Spleen (tissue), 11 donors: ENCODE results near the gene AHRR. TPM values are rescaled to one million over a fixed set of nuclear protein-coding genes. Genes with fewer than 3 reads are reported as not detected.
A peak's percentile ranks its signal among the peaks of the same experiment; 100 is the strongest.

ENCODE experiments used
- DNase-seq: peaks from one replicate; pipeline ENCODE4 v3.0.0-alpha.2; 2020
- H3K27ac ChIP-seq, 8 donors: fragments of 200-600 bp; sonication (generic) in 7 of 8; 1 replicate in 4 of 8; 2 replicates in 4 of 8; pipeline versions ENCODE4 v1.5.0 to v1.8.0; 2016 to 2021; ENCODE audit warnings: inconsistent platforms in 4 of 8, mild to moderate bottlenecking in 4 of 8, moderate library complexity in 1 of 8
- H3K27me3 ChIP-seq, 7 donors: fragments of 200-600 bp; sonication (generic) in 6 of 7; replicated peaks in 1 of 7; 1 replicate in 4 of 7; 2 replicates in 3 of 7; pipeline versions ENCODE4 v1.5.0 to v1.8.0; 2016 to 2021; ENCODE audit warnings: inconsistent platforms in 3 of 7, mild to moderate bottlenecking in 1 of 7
- H3K36me3 ChIP-seq, 6 donors: fragments of 200-600 bp; sonication (generic) in 5 of 6; 1 replicate in 4 of 6; 2 replicates in 2 of 6; pipeline versions ENCODE4 v1.5.0 to v1.8.0; 2016 to 2021; ENCODE audit warnings: inconsistent platforms in 2 of 6
- H3K4me1 ChIP-seq, 6 donors: fragments of 200-600 bp; sonication (generic) in 5 of 6; 1 replicate in 3 of 6; 2 replicates in 3 of 6; pipeline versions ENCODE4 v1.5.0 to v1.8.0; 2016 to 2021; ENCODE audit warnings: inconsistent platforms in 3 of 6
- H3K4me3 ChIP-seq, 8 donors: fragments of 200-600 bp; sonication (generic) in 7 of 8; 1 replicate in 4 of 8; 2 replicates in 4 of 8; pipeline versions ENCODE4 v1.5.0 to v1.8.0; 2016 to 2021; ENCODE audit warnings: inconsistent platforms in 4 of 8, mild to moderate bottlenecking in 4 of 8, moderate library complexity in 2 of 8
- H3K9me3 ChIP-seq, 8 donors: fragments of 200-600 bp; sonication (generic) in 7 of 8; 1 replicate in 4 of 8; 2 replicates in 4 of 8; pipeline versions ENCODE4 v1.5.0 to v1.8.0; 2016 to 2021; ENCODE audit warnings: inconsistent platforms in 4 of 8
- POLR2A ChIP-seq, 3 donors: fragments of 450-650 bp; IDR thresholded peaks; one replicate each; pipeline ENCODE4 v1.5.1; 2017; ENCODE audit warnings: antibody characterized with exemption in 3 of 3, mild to moderate bottlenecking in 1 of 3
- POLR2AphosphoS5 ChIP-seq, 3 donors: sonication (generic); formaldehyde crosslinking; IDR thresholded peaks; one replicate each; pipeline ENCODE4 v1.5.1; 2017; ENCODE audit warnings: antibody characterized with exemption in 3 of 3
- WGBS, 5 donors: extraction: QIAGEN DNeasy Blood & Tissue Kit in 3 of 5; methylation state at CpG; one replicate each; pipeline versions ENCODE4 v1.1.5 to v1.1.7; 2013 to 2018; 5-methylcytosine and 5-hydroxymethylcytosine counted together
- intact Hi-C: fragments of 100-400 bp; cut with DNase I; formaldehyde crosslinking; loops from one replicate; pipeline ENCODE4 v1.15.0; 2023; ENCODE audit warnings: low total_unique reads
- polyA plus RNA-seq, 3 donors: library from polyadenylated mRNA; stranded (reverse); fragments of 200-250 nt; gene quantifications; one replicate each; pipeline ENCODE4 v1.2.1, GENCODE V29; 2013
- total RNA-seq, 7 donors: library from RNA; depleted of rRNA in 3 of 7; stranded (reverse); fragments of >200 nt in 3 of 7; fragmentation: NEBNext Ultra II Directional in 4 of 7; extraction: Animal tissue kit (Norgen Biotek cat#: 25700) in 4 of 7; gene quantifications; one replicate each; pipeline versions ENCODE4 v1.1.0 to v1.2.1, GENCODE V29; 2016 to 2021
- TF ChIP-seq, protein P1 (sequence below), 11 experiments: fragments of 200-600 bp in 7 of 11; fragments of 450-650 bp in 4 of 11; sonication (generic) in 4 of 11; IDR thresholded peaks in 8 of 11; conservative IDR thresholded peaks in 3 of 11; 1 replicate in 7 of 11; 2 replicates in 4 of 11; pipeline versions ENCODE4 v1.4.0 to v1.8.0; 2016 to 2021; ENCODE audit warnings: antibody characterized with exemption in 11 of 11, inconsistent platforms in 4 of 11, mild to moderate bottlenecking in 1 of 11
- donor health status: healthy with polysubstance abuse.
- donor health status: DM: no; HTN: no; CAD: no; lungs with moderate emphysema.
- donor health status: DM: no; HTN: no; CAD: no.
- donor health status: Bipolar disorder and iron deficiency.
- donor health status: healthy.
- donor health status: DM: no; HTN: no; CAD: no.
- donor health status: DM: yes; HTN: yes; CAD: no.

The AHRR gene
- total and polyA plus RNA-seq, 10 donors = 0.96 to 28.5 (median 13.2) TPM

DNA sequence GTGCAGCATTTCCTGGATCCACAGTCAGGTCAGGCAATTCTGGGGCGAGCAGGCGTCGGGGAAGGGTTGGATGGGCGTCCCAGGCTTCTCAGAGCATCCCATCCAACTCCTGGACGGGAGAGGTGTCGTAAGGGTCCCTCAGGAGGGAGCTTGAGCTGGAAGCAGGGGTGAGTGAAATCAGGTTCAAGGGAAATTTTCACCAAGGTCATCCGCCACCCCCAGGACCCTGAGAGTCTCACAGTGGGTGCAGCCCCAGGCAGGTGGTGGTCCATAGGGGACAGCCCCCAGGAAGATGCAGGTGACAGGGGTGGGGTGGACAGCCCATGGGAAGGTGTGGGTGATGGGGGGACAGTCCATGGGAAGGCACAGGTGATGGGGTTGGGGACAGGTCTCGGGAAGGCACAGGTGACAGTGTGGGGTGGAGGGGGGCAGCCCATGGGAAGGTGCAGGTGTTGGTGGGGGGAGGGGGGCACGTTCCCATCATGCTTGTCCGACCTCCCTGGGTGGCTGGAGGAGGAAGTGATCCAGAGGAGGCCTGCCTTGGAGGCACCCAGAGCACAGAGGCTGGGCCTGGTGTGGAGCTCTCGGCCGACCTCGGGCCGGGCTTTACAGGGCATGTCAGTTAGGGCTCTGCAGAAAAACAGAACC lies 48.9 kb downstream of the AHRR start:
- H3K36me3 ChIP-seq = no peaks in the 10 kb centered on the region
- H3K27me3 ChIP-seq = peaks cover 0 to 62% (median 17%) of the 10 kb centered on the region in 7 donors
- 89 to 93% (median 91%) methylated on average over 14 of the region's 14 CpGs for WGBS, 5 donors
- no peak overlapping the region for H3K4me3 ChIP-seq
- peaks cover 19 to 56% (median 40%) of the 10 kb centered on the region in 6 donors for H3K4me1 ChIP-seq
- H3K27ac ChIP-seq = no peak overlapping the region
- peak; percentile 31 for DNase-seq
- intact Hi-C loops = no loop called here
- TF ChIP-seq POLR2AphosphoS5 (IDR thresholded peaks at IDR 0.05) (no peak), POLR2A (IDR thresholded peaks at IDR 0.05) (no peak)
- TF ChIP-seq, protein P1, sequence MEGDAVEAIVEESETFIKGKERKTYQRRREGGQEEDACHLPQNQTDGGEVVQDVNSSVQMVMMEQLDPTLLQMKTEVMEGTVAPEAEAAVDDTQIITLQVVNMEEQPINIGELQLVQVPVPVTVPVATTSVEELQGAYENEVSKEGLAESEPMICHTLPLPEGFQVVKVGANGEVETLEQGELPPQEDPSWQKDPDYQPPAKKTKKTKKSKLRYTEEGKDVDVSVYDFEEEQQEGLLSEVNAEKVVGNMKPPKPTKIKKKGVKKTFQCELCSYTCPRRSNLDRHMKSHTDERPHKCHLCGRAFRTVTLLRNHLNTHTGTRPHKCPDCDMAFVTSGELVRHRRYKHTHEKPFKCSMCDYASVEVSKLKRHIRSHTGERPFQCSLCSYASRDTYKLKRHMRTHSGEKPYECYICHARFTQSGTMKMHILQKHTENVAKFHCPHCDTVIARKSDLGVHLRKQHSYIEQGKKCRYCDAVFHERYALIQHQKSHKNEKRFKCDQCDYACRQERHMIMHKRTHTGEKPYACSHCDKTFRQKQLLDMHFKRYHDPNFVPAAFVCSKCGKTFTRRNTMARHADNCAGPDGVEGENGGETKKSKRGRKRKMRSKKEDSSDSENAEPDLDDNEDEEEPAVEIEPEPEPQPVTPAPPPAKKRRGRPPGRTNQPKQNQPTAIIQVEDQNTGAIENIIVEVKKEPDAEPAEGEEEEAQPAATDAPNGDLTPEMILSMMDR (IDR thresholded peaks at IDR 0.05 in 8 of 11, conservative IDR thresholded peaks at IDR 0.05 in 3 of 11) = no peak
- H3K9me3 ChIP-seq = peaks cover 0 to 14% (median 10%) of the 10 kb centered on the region in 8 donors

DNA sequence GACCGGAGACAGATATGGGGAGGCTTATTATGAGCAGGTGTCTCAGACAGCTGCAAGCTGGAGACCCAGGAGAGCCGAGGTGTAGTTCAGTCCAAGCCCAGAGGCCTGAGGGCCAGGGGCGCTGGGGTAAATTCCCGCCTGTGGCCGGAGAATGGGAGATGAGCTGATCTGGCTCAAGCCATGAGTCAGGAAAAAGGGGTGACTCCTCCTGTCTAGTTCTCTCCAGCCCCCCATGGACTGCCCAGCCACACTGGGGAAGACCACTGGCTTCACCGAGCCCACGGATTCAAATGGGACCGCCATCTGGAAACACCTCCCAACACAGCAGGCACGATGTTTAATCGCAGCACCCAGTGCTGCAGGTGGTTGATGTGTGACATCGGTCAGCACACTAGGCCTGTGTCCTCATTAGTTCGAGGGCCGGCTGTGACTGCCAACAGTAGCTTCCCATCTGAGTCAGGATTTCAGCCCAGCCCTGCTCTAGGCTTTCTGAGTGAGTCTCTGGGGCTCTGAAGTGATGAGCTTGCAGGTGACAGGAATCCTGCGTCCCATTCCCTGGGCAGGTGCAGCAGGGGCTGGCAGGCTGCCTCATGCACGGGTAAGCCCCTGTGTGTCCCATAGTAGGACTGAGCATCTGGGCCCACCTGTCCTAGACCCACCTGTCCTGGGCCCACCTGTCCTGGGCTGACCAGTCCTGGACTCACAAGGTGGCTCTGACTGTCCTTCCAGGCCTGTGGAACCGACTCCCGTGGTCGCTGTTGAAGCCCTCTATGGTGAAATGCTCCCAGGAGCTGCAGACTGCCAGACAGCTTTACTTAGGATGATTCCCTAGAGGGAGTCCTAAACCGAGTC lies 49.7 kb downstream of the AHRR start:
- H3K4me1 ChIP-seq = peaks cover 19 to 56% (median 40%) of the 10 kb centered on the region in 6 donors
- H3K9me3 ChIP-seq = peaks cover 0 to 7% (median 2%) of the 10 kb centered on the region in 8 donors
- WGBS, 5 donors = 77 to 95% (median 91%) methylated on average over 11 to 19 of the region's 19 CpGs
- TF ChIP-seq POLR2A (IDR thresholded peaks at IDR 0.05) (no peak), POLR2AphosphoS5 (IDR thresholded peaks at IDR 0.05) (no peak)
- TF ChIP-seq, protein P1 (IDR thresholded peaks at IDR 0.05 in 8 of 11, conservative IDR thresholded peaks at IDR 0.05 in 3 of 11) = no peak
- H3K4me3 ChIP-seq = no peak overlapping the region
- intact Hi-C loops = no loop called here
- H3K27ac ChIP-seq = no peak overlapping the region
- H3K27me3 ChIP-seq = peaks cover 0 to 68% (median 17%) of the 10 kb centered on the region in 7 donors
- H3K36me3 ChIP-seq = no peaks in the 10 kb centered on the region
- DNase-seq = peak; percentile 61

DNA sequence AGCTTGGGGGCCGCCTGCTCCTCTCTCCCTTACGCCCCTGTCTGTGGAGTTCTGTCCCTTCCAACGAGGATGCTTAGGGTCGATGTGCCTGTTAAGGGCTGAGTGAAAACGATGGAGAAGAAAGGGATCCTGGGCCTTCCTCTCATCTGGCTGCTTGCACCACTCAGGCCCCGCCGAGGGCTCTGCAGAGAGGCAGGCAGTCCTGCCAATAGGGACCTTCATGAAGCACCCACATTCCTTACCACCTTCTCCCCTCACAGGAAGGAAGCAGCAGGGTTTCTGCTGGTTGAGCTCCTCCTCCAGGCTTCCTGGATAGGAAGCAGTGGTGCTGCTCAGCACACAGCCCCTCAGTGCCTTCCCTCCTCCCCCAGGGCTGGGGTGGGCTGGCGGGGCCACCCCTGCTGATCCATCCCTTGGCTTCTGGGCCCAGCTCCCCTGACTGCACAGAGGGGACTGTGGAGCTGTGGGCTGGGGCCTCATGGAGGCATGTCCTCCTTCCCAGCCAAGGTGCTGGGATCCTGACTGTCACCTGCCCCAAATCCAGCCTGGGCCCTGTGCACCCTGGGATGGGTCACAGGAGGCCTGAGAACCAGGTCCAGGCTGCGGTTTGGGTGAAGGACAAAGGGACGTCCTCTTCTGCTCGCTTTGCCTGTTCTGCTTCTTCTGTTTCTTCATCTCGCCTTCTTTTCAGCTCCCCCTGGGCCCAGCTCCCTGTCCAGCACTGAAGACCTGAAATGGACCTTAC lies 50.5 kb downstream of the AHRR start:
- intact Hi-C loops = no loop called here
- Histone ChIP-seq H3K36me3 (no peaks in the 10 kb centered on the region), H3K4me3 (no peak overlapping the region), H3K9me3 (no peaks in the 10 kb centered on the region), H3K27ac (no peak overlapping the region), H3K27me3 (peaks cover 0 to 68% (median 17%) of the 10 kb centered on the region in 7 donors), H3K4me1 (peaks cover 19 to 56% (median 40%) of the 10 kb centered on the region in 6 donors)
- peak; percentile 54 for DNase-seq
- no peak for TF ChIP-seq POLR2AphosphoS5 (IDR thresholded peaks at IDR 0.05)
- TF ChIP-seq, protein P1 (IDR thresholded peaks at IDR 0.05 in 8 of 11, conservative IDR thresholded peaks at IDR 0.05 in 3 of 11) = no peak
- TF ChIP-seq POLR2A (IDR thresholded peaks at IDR 0.05) = no peak
- WGBS, 5 donors = 49 to 62% (median 52%) methylated on average over 8 to 12 of the region's 12 CpGs
